GM10266 (cell line): ENCODE data around the gene NDST1.

Source experiments
- DNase-seq: peaks from one replicate; pipeline ENCODE4 v3.0.0; 2012; ENCODE audit errors: extremely low spot score
- CTCF ChIP-seq: IDR thresholded peaks from 2 replicates; pipeline ENCODE4 v1.5.1; 2012; ENCODE audit warnings: mild to moderate bottlenecking, low read depth; ENCODE audit not compliant: control insufficient read depth, insufficient read depth; ENCODE audit errors: missing control alignments

NDST1 gene

GRCh38 chr5:150489360-150490295 lies 18.3 kb upstream of the NDST1 start:
- TF ChIP-seq CTCF, result no peak
- peak; percentile 82 for DNase-seq

- no peak for DNase-seq
- no peak for TF ChIP-seq CTCF
Observed at GRCh38 chr5:150490296-150490669, 17.6 kb upstream of the NDST1 start.

- no peak for DNase-seq
- TF ChIP-seq CTCF, result no peak
Observed at GRCh38 chr5:150490754-150491153, 17.2 kb upstream of the NDST1 start.

GRCh38 chr5:150491876-150492275 lies 16.1 kb upstream of the NDST1 start:
- DNase-seq, result no peak
- no peak for TF ChIP-seq CTCF

GRCh38 chr5:150492621-150493020 lies 15.3 kb upstream of the NDST1 start:
- TF ChIP-seq CTCF, result no peak
- DNase-seq, result no peak

- DNase-seq, result no peak
- no peak for TF ChIP-seq CTCF
Observed at GRCh38 chr5:150496098-150496497, 11.8 kb upstream of the NDST1 start.

- TF ChIP-seq CTCF, result no peak
- no peak for DNase-seq
Observed at GRCh38 chr5:150496534-150496933, 11.4 kb upstream of the NDST1 start.
